PFSK-1 (cell line): ENCODE data around the gene RABGAP1L.

Experiments used
- FOXP2 ChIP-seq: optimal IDR thresholded peaks from 2 replicates; pipeline ENCODE3; 2011; ENCODE audit warnings: borderline replicate concordance, control low read depth, inconsistent platforms; ENCODE audit not compliant: insufficient read depth; ENCODE audit errors: extremely low read length, extremely low read depth
- POLR2AphosphoS5 ChIP-seq: IDR thresholded peaks from 2 replicates; pipeline ENCODE4 v1.6.1; 2012; ENCODE audit warnings: low read depth, mild to moderate bottlenecking, control low read depth, low read length, moderate library complexity
- SIN3A ChIP-seq: IDR thresholded peaks from 2 replicates; pipeline ENCODE4 v1.6.1; 2012; ENCODE audit warnings: mild to moderate bottlenecking, low read length, moderate library complexity, borderline replicate concordance; ENCODE audit not compliant: insufficient read depth
- TAF1 ChIP-seq: IDR thresholded peaks from 2 replicates; pipeline ENCODE4 v1.6.1; 2012; ENCODE audit warnings: low read length, control low read depth, borderline replicate concordance; ENCODE audit not compliant: insufficient read depth
- TF ChIP-seq, protein P1 (sequence below), 2 experiments: IDR thresholded peaks; 2 replicates each; pipeline versions ENCODE4 v1.6.1 to v1.8.0; 2011 to 2012; ENCODE audit warnings: low read depth in 2 of 2, low read length in 2 of 2, control low read depth in 1 of 2, inconsistent platforms in 1 of 2, mild to moderate bottlenecking in 1 of 2, moderate library complexity in 1 of 2; ENCODE audit not compliant: insufficient read depth in 1 of 2

The RABGAP1L gene

DNA sequence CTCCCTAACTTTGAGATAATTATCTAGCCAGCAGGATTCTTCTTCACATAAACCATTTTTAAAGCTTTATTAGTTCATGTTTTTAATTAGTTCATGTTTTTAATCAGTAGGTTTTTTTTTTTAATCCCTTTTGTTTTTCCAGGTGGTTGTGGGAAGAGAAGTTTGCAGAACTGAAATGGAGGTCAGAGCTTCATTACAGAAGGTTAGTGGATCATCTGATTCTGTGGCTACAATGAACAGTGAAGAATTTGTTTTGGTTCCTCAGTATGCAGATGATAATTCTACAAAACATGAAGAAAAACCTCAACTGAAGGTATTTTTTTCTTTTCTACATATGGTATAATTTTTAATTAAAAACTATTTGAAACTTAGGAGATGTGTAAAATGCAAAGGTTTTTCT lies 59.7 kb downstream of the RABGAP1L start:
- TF ChIP-seq, protein P1, sequence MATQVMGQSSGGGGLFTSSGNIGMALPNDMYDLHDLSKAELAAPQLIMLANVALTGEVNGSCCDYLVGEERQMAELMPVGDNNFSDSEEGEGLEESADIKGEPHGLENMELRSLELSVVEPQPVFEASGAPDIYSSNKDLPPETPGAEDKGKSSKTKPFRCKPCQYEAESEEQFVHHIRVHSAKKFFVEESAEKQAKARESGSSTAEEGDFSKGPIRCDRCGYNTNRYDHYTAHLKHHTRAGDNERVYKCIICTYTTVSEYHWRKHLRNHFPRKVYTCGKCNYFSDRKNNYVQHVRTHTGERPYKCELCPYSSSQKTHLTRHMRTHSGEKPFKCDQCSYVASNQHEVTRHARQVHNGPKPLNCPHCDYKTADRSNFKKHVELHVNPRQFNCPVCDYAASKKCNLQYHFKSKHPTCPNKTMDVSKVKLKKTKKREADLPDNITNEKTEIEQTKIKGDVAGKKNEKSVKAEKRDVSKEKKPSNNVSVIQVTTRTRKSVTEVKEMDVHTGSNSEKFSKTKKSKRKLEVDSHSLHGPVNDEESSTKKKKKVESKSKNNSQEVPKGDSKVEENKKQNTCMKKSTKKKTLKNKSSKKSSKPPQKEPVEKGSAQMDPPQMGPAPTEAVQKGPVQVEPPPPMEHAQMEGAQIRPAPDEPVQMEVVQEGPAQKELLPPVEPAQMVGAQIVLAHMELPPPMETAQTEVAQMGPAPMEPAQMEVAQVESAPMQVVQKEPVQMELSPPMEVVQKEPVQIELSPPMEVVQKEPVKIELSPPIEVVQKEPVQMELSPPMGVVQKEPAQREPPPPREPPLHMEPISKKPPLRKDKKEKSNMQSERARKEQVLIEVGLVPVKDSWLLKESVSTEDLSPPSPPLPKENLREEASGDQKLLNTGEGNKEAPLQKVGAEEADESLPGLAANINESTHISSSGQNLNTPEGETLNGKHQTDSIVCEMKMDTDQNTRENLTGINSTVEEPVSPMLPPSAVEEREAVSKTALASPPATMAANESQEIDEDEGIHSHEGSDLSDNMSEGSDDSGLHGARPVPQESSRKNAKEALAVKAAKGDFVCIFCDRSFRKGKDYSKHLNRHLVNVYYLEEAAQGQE (IDR thresholded peaks at IDR 0.05; ENCODE audit: insufficient read depth in 1 of 2, low read depth in 2 of 2, low read length in 2 of 2) = no peak
- TF ChIP-seq POLR2AphosphoS5 (no peak), TAF1 (no peak), SIN3A (no peak), FOXP2 (no peak)

DNA sequence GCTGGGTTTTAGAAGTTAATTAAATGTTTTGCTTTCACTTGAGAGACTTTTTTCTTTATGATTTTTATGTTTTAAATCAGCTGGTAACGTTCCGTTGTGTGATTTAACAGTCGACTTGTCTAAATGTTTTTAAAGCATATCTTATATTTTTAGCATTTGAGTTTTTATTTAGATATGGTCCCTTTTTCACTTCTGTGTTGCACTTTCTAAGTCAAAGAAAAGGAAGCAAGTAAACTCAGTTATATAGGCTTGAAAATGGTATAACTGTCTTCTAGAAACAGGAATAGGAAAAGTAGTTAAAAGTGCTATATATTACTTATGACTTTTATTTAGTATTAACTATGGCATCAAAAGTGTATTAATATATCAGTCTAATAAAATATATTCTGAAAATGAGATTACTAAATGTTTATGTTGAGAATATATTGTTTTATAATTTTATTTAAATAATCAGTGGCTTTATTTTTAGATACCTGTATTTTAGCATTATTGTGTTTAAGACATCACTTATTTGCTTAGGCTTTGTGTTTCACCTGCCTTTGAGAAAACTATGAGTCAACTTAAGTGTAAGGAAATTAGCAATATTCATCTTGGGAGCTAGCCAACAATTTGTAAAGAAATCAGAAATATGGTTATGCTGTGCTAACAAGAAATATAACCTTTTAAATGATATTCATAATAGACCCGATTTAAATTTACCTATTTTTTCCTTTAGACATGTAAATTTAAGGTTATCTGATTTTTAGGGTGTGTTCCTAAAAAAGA lies 60.5 kb downstream of the RABGAP1L start:
- TF ChIP-seq TAF1 (no peak), FOXP2 (no peak), POLR2AphosphoS5 (no peak), SIN3A (no peak)
- TF ChIP-seq, protein P1 (IDR thresholded peaks at IDR 0.05; ENCODE audit: insufficient read depth in 1 of 2, low read depth in 2 of 2, low read length in 2 of 2) = no peak

DNA sequence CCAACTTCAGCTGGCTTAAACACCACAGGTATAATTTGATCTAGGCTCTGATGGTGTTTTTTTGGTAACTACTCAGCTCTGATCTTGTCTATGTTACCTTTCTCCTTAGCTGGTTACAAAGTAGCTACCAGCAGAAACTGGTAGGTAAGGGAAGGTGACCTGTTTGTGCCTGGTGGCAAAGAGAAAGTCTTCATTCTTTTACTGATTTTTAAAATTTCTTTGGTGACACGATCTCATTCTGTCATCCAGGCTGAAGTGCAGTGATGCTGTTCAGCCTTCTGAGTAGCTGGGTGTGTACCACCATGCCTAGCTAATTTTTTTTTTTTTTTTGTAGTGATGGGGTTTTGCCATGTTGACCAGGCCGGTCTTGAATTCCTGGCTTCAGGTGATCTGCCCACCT lies 62.4 kb downstream of the RABGAP1L start:
- TF ChIP-seq TAF1 (no peak), FOXP2 (no peak), POLR2AphosphoS5 (no peak), SIN3A (no peak)
- TF ChIP-seq, protein P1 (IDR thresholded peaks at IDR 0.05; ENCODE audit: insufficient read depth in 1 of 2, low read depth in 2 of 2, low read length in 2 of 2) = no peak

DNA sequence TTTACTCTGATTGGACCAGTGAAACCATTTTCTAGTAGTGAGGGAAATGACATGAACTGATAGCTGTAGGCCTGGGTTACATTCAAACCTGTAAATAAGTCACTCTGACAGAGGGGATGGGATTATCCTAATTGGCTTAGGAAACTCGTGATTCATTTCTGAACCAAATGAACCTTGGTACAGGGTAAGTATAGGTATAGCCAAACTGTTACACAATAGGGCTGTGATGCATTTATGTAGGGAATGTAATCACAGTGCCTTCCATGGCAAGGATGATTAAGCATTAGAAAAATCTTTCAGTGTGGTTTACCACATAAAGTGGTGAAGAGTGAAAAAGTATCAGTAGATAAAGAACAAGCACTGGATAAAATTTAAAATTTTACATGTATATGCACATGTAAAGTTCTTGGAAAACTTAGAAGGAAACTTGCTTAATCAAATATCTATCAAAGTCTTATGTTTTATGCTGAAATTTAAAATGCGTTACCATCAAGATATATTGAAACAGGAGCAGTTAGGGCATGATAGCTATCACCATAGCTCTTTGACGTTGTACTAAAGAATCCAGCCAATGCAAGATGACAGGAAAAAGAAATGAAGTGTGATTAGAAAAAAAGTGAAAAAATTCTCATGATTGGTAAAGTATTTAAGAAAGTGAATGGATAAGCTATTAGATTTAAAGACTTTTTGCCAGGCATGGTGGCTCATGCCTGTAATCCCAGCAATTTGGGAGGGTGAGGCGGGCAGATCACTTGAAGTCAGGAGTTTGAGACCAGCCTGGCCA lies 63.0 kb downstream of the RABGAP1L start:
- TF ChIP-seq SIN3A (no peak), FOXP2 (no peak), TAF1 (no peak)
- TF ChIP-seq, protein P1 (IDR thresholded peaks at IDR 0.05; ENCODE audit: insufficient read depth in 1 of 2, low read depth in 2 of 2, low read length in 2 of 2) = no peak
